CD4-positive, alpha-beta T cell treated with Interferon alpha-2 for 1 hour (primary cell): Measurements from ENCODE around the gene SPATA13.

ENCODE experiments used
- DNase-seq, 2 donors: peaks; one replicate each; pipeline ENCODE4 v3.0.0-alpha.2; 2020 to 2022

Gene SPATA13

GRCh38 chr13:24225930-24226329 is 65.4 kb downstream of the SPATA13 start:
- no peak for DNase-seq

GRCh38 chr13:24226762-24227161 is 66.2 kb downstream of the SPATA13 start:
- no peak for DNase-seq

- DNase-seq = peak; percentile 45 to 71
Measured at GRCh38 chr13:24228852-24229458, 68.4 kb downstream of the SPATA13 start.

- DNase-seq = peak in 1 of 2 donors; percentile 26
Measured at GRCh38 chr13:24230428-24231072, 70.0 kb downstream of the SPATA13 start.

GRCh38 chr13:24231377-24231776 is 70.9 kb downstream of the SPATA13 start:
- DNase-seq = no peak

GRCh38 chr13:24232037-24232436 is 71.5 kb downstream of the SPATA13 start:
- no peak for DNase-seq

GRCh38 chr13:24232474-24232873 is 72.0 kb downstream of the SPATA13 start:
- DNase-seq = no peak

GRCh38 chr13:24233351-24233901 is 72.9 kb downstream of the SPATA13 start:
- DNase-seq = no peak

GRCh38 chr13:24234200-24234915 is 73.8 kb downstream of the SPATA13 start:
- no peak for DNase-seq

GRCh38 chr13:24237356-24237755 is 76.8 kb downstream of the SPATA13 start:
- DNase-seq = no peak

- DNase-seq = no peak
Measured at GRCh38 chr13:24241336-24241735, 80.8 kb downstream of the SPATA13 start.

- DNase-seq = no peak
Measured at GRCh38 chr13:24242100-24242499, 81.6 kb downstream of the SPATA13 start.

- no peak for DNase-seq
Measured at GRCh38 chr13:24243302-24243701, 82.8 kb downstream of the SPATA13 start.

- no peak for DNase-seq
Measured at GRCh38 chr13:24244802-24245201, 84.3 kb downstream of the SPATA13 start.

GRCh38 chr13:24247016-24247415 is 86.5 kb downstream of the SPATA13 start:
- DNase-seq = no peak

- no peak for DNase-seq
Measured at GRCh38 chr13:24249624-24250023, 89.1 kb downstream of the SPATA13 start.

GRCh38 chr13:24250376-24251057 is 90.0 kb downstream of the SPATA13 start:
- no peak for DNase-seq

- peak; percentile 87 to 93 for DNase-seq
Measured at GRCh38 chr13:24251525-24251924, 91.0 kb downstream of the SPATA13 start.

GRCh38 chr13:24252136-24252535 is 91.6 kb downstream of the SPATA13 start:
- peak; percentile 31 to 74 for DNase-seq

GRCh38 chr13:24253520-24254145 is 93.1 kb downstream of the SPATA13 start:
- peak in 1 of 2 donors; percentile 40 for DNase-seq

- DNase-seq = peak; percentile 78
Measured at GRCh38 chr13:24254146-24254841, 93.8 kb downstream of the SPATA13 start.

GRCh38 chr13:24257497-24257896 is 97.0 kb downstream of the SPATA13 start:
- DNase-seq = no peak
